GM12878 (cell line): ENCODE data around the gene HSF4. TPM values are rescaled to one million over a fixed set of nuclear protein-coding genes. Genes with fewer than 3 reads are reported as not detected.

Experiments
- BACH1 ChIP-seq: fragments of 450-650 bp; IDR thresholded peaks from 2 replicates; pipeline ENCODE4 v1.6.1; 2017; ENCODE audit warnings: mild to moderate bottlenecking, borderline replicate concordance
- CBFB ChIP-seq: IDR thresholded peaks from 2 replicates; pipeline ENCODE4 v1.6.1; 2016; ENCODE audit warnings: antibody characterized with exemption, low read depth
- CREB1 ChIP-seq: IDR thresholded peaks from 2 replicates; pipeline ENCODE4 v1.6.1; 2012; ENCODE audit warnings: low read depth, mild to moderate bottlenecking, inconsistent platforms
- EGR1 ChIP-seq, 2 experiments: IDR thresholded peaks; 1 replicate in 1 of 2; 2 replicates in 1 of 2; pipeline ENCODE4 v1.6.1; 2011 to 2012; ENCODE audit warnings: low read depth in 2 of 2, low read length in 2 of 2, borderline replicate concordance in 1 of 2, mild to moderate bottlenecking in 1 of 2, moderate library complexity in 1 of 2
- ELK1 ChIP-seq: IDR thresholded peaks from 2 replicates; pipeline ENCODE4 v1.6.1; 2012; ENCODE audit warnings: low read depth, low read length, improper control_type of control experiment
- FOXM1 ChIP-seq: IDR thresholded peaks from 2 replicates; pipeline ENCODE4 v1.6.1; 2012; ENCODE audit warnings: low read depth, mild to moderate bottlenecking, inconsistent platforms, low read length, moderate library complexity
- HCFC1 ChIP-seq: fragments of 150-350 bp; IDR thresholded peaks from 2 replicates; pipeline ENCODE4 v1.6.1; 2014; ENCODE audit warnings: low read length
- HDAC6 ChIP-seq: fragments of 200-600 bp; sonication (generic); IDR thresholded peaks from one replicate; pipeline ENCODE4 v1.8.0; 2017; ENCODE audit warnings: antibody characterized with exemption; ENCODE audit not compliant: unreplicated experiment
- IKZF2 ChIP-seq, 2 experiments: fragments of 450-650 bp; IDR thresholded peaks; 2 replicates each; pipeline ENCODE4 v1.6.1; 2017; ENCODE audit warnings: mild to moderate bottlenecking in 2 of 2, moderate library complexity in 2 of 2
- JUNB ChIP-seq: IDR thresholded peaks from 2 replicates; pipeline ENCODE4 v1.6.1; 2016; ENCODE audit warnings: antibody characterized with exemption, mild to moderate bottlenecking
- NBN ChIP-seq: fragments of 450-650 bp; IDR thresholded peaks from 2 replicates; pipeline ENCODE4 v1.6.1; 2016
- NFIC ChIP-seq: IDR thresholded peaks from 2 replicates; pipeline ENCODE4 v1.6.1; 2012; ENCODE audit warnings: low read depth, mild to moderate bottlenecking, inconsistent platforms, low read length, moderate library complexity
- NR2C1 ChIP-seq: fragments of 450-650 bp; IDR thresholded peaks from 2 replicates; pipeline ENCODE4 v1.6.1; 2017; ENCODE audit warnings: antibody characterized with exemption, mild to moderate bottlenecking, moderate library complexity
- NR2C2 ChIP-seq: IDR thresholded peaks from 2 replicates; pipeline ENCODE4 v1.6.1; 2011; ENCODE audit warnings: borderline replicate concordance, low read depth; ENCODE audit not compliant: control insufficient read depth, insufficient read length
- RAD21 ChIP-seq: IDR thresholded peaks from 2 replicates; pipeline ENCODE4 v1.6.1; 2011; ENCODE audit warnings: mild to moderate bottlenecking, low read depth, low read length, moderate library complexity; ENCODE audit not compliant: insufficient read depth
- RB1 ChIP-seq: fragments of 450-650 bp; formaldehyde crosslinking; IDR thresholded peaks from 2 replicates; pipeline ENCODE4 v1.6.1; 2017; ENCODE audit warnings: mild to moderate bottlenecking, borderline replicate concordance
- SMAD1 ChIP-seq: fragments of 450-650 bp; IDR thresholded peaks from 2 replicates; pipeline ENCODE4 v1.6.1; 2018; ENCODE audit warnings: mild to moderate bottlenecking, low read depth; ENCODE audit not compliant: partially characterized antibody
- SMAD5 ChIP-seq: IDR thresholded peaks from 2 replicates; pipeline ENCODE4 v1.6.1; 2016; ENCODE audit warnings: antibody characterized with exemption, low read depth
- STAT1 ChIP-seq: fragments of 450-650 bp; conservative IDR thresholded peaks from 2 replicates; pipeline ENCODE4 v1.6.1; 2014; ENCODE audit warnings: antibody characterized with exemption, mild to moderate bottlenecking
- TARDBP ChIP-seq: IDR thresholded peaks from 2 replicates; pipeline ENCODE4 v1.6.1; 2016; ENCODE audit warnings: borderline replicate concordance
- TBL1XR1 ChIP-seq: IDR thresholded peaks from 2 replicates; pipeline ENCODE4 v1.6.1; 2012; ENCODE audit warnings: low read depth, low read length, improper control_type of control experiment
- ZBTB11 ChIP-seq: fragments of 450-650 bp; formaldehyde crosslinking; IDR thresholded peaks from 2 replicates; pipeline ENCODE4 v1.5.0; 2022; ENCODE audit warnings: mild to moderate bottlenecking, missing genetic modification characterization
- ZNF384 ChIP-seq: IDR thresholded peaks from 2 replicates; pipeline ENCODE4 v1.6.1; 2012; ENCODE audit warnings: low read depth, mild to moderate bottlenecking, low read length, improper control_type of control experiment, borderline replicate concordance
- ZNF687 ChIP-seq: fragments of 450-650 bp; IDR thresholded peaks from 2 replicates; pipeline ENCODE4 v1.6.1; 2017; ENCODE audit warnings: mild to moderate bottlenecking, moderate library complexity
- polyA plus RNA-seq, 11 experiments: library from polyadenylated mRNA; depleted of rRNA in 4 of 11; unstranded in 6 of 11; stranded (reverse) in 5 of 11; fragments of >200 nt; fragmentation: Nextera tagmentation in 4 of 11; fragmentation: Illumina TruSeq in 1 of 11; extraction: Ambion mirVana in 4 of 11; extraction: Trizol in 1 of 11; gene quantifications; 1 replicate in 1 of 11; 2 replicates in 10 of 11; pipeline versions ENCODE4 v1.2.1 to v1.2.3, GENCODE V29; 2011 to 2016; ENCODE audit warnings: inconsistent platforms in 2 of 11, missing spikeins in 2 of 11, low read depth in 1 of 11
- total RNA-seq, 4 experiments: library from RNA; depleted of rRNA in 3 of 4; stranded (reverse); fragments of >200 nt in 3 of 4; fragmentation: Illumina TruSeq in 1 of 4; extraction: Trizol in 1 of 4; gene quantifications; 2 replicates each; pipeline versions ENCODE4 v1.2.1 to v1.2.3, GENCODE V29; 2013 to 2021

Gene HSF4
- total and polyA plus RNA-seq, 10 of the 15 experiments (the other 5 are each of a cell fraction or from before 2014, with no cell fraction given), result 0.31 to 9.9 (median 2.6) TPM; not detected in 1

- TF ChIP-seq NR2C1, result no peak
- no peak for TF ChIP-seq ZNF384
- TF ChIP-seq ZNF687, result peak; percentile 83
- TF ChIP-seq CREB1, result no peak
- TF ChIP-seq ELK1, result no peak
- TF ChIP-seq HDAC6, result no peak
- peak; percentile 63 to 71 for TF ChIP-seq IKZF2 (IDR thresholded peaks at IDR 0.05)
- TF ChIP-seq TBL1XR1, result no peak
- TF ChIP-seq NR2C2, result no peak
- no peak for TF ChIP-seq TARDBP
- TF ChIP-seq NBN, result peak; percentile 33; the same call in 1 of the 2 replicates
- TF ChIP-seq RAD21, result no peak
- no peak for TF ChIP-seq STAT1
- no peak for TF ChIP-seq RB1
- no peak for TF ChIP-seq SMAD1
- TF ChIP-seq NFIC, result no peak
- TF ChIP-seq FOXM1, result no peak
- TF ChIP-seq HCFC1, result no peak
- TF ChIP-seq JUNB, result no peak
- TF ChIP-seq ZBTB11 (CRISPR knock-in tag), result no peak
- no peak for TF ChIP-seq EGR1 (IDR thresholded peaks at IDR 0.05; ENCODE audit: borderline replicate concordance in 1 of 2, low read depth in 2 of 2, low read length in 2 of 2)
- TF ChIP-seq BACH1, result no peak
- no peak for TF ChIP-seq CBFB
- no peak for TF ChIP-seq SMAD5
Observed at GRCh38 chr16:67166598-67167168, 2.1 kb downstream of the HSF4 start (continued).
